Measurements from ENCODE around the gene LGR5. TPM values are rescaled to one million over a fixed set of nuclear protein-coding genes. Genes with fewer than 3 reads are reported as not detected.

LGR5 gene
- total RNA-seq, 1 experiment from 2014 or later: not detected

DNA sequence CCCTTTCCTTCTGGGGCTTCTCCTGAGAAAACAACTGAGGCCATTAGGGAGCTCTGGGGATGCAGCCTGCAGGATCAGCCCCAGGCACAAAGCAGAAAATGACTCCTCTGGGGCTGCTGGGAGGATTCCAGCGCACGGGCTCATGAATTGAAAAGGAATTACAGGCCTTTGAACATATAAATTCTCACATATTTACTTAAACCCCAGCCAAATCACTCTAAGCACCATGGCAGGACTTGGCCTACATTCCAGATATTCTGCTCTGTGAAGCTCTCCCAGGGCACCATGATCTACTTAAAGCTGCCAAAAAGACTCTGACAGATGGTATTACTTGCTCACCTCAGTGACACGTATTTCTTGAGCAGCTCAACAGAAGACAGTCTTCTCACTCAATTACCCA, 136.9 kb downstream of the LGR5 start:
- Histone ChIP-seq H3K9me3 (ENCODE audit: control insufficient read depth in 1 of 2, insufficient read depth in 1 of 2, low read depth in 1 of 2, low read length in 2 of 2) (no peaks in the 10 kb centered on the region), H3K27ac (ENCODE audit: low read depth, low read length) (no peak overlapping the region), H3K4me3 (replicated peaks in 1 of 2; ENCODE audit: low read depth in 1 of 2, low read length in 2 of 2) (no peak overlapping the region), H3K9ac (ENCODE audit: low read length) (no peak overlapping the region), H3K4me1 (ENCODE audit: control insufficient read depth in 1 of 2, insufficient read depth in 2 of 2, low read length in 2 of 2) (no peaks in the 10 kb centered on the region), H3K36me3 (ENCODE audit: control insufficient read depth in 1 of 2, insufficient read depth in 2 of 2, low read length in 2 of 2) (no peaks in the 10 kb centered on the region), H3K27me3 (ENCODE audit: insufficient read depth, low read length) (no peaks in the 10 kb centered on the region), H4K20me1 (ENCODE audit: insufficient read depth) (no peaks in the 10 kb centered on the region), H2AFZ (ENCODE audit: low read depth, low read length, poor library complexity, severe bottlenecking) (no peak overlapping the region), H3K79me2 (ENCODE audit: insufficient read depth, low read length) (no peaks in the 10 kb centered on the region), H3K4me2 (ENCODE audit: low read length) (no peak overlapping the region), H3K9me2 (ENCODE audit: insufficient read depth) (no peaks in the 10 kb centered on the region)
- intact Hi-C loops (cut with micrococcal nuclease): no loop called here
- ATAC-seq (no peak), DNase-seq (ENCODE audit: low read depth, low spot score) (no peak)
- ChIA-PET RAD21 (ENCODE audit: low non-redundant PET in 1 of 2, low total read pairs in 2 of 2, uncharacterized antibody in 2 of 2, unreplicated experiment in 2 of 2) (interaction anchor here in 1 of 2 experiments (0.6 kb wide), 1 partner anchor 358 kb away, joined by 3 read pairs; no protein-coding TSS in a partner anchor), CTCF (no interaction called here), POLR2A (no interaction called here)
- TF ChIP-seq, protein P1, sequence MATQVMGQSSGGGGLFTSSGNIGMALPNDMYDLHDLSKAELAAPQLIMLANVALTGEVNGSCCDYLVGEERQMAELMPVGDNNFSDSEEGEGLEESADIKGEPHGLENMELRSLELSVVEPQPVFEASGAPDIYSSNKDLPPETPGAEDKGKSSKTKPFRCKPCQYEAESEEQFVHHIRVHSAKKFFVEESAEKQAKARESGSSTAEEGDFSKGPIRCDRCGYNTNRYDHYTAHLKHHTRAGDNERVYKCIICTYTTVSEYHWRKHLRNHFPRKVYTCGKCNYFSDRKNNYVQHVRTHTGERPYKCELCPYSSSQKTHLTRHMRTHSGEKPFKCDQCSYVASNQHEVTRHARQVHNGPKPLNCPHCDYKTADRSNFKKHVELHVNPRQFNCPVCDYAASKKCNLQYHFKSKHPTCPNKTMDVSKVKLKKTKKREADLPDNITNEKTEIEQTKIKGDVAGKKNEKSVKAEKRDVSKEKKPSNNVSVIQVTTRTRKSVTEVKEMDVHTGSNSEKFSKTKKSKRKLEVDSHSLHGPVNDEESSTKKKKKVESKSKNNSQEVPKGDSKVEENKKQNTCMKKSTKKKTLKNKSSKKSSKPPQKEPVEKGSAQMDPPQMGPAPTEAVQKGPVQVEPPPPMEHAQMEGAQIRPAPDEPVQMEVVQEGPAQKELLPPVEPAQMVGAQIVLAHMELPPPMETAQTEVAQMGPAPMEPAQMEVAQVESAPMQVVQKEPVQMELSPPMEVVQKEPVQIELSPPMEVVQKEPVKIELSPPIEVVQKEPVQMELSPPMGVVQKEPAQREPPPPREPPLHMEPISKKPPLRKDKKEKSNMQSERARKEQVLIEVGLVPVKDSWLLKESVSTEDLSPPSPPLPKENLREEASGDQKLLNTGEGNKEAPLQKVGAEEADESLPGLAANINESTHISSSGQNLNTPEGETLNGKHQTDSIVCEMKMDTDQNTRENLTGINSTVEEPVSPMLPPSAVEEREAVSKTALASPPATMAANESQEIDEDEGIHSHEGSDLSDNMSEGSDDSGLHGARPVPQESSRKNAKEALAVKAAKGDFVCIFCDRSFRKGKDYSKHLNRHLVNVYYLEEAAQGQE (IDR thresholded peaks at IDR 0.05; ENCODE audit: low read depth): no peak
- no peak for TF ChIP-seq RAD21 (IDR thresholded peaks at IDR 0.05; ENCODE audit: low read depth)
- BruUV-seq (replicated peaks): no TSS peak

DNA sequence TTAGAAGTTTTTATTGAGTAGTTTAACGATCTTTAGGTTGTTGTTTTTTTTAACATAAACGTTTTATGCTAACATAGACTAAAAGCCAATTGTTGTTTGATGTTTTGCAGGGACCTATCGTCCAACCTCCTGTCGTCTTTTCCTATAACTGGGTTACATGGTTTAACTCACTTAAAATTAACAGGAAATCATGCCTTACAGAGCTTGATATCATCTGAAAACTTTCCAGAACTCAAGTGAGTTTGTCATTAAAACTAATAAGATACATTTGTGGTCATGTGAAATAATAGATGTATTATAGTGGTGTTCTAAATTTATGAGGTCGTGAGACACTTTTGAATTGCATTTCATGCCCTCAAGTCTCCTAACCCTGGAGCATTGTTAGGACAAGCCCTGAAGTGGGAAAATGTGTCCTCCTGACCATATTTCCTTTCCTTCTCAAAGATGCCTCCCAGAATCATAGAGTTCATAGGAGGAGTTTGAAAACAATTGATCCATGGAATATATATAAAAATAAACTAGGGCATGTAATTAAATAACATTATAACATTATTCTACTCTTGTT, 139.2 kb downstream of the LGR5 start:
- Histone ChIP-seq H3K9me2 (ENCODE audit: insufficient read depth) (no peaks in the 10 kb centered on the region), H2AFZ (ENCODE audit: low read depth, low read length, poor library complexity, severe bottlenecking) (no peak overlapping the region), H3K27ac (ENCODE audit: low read depth, low read length) (no peak overlapping the region), H3K4me3 (replicated peaks in 1 of 2; ENCODE audit: low read depth in 1 of 2, low read length in 2 of 2) (no peak overlapping the region), H3K36me3 (ENCODE audit: control insufficient read depth in 1 of 2, insufficient read depth in 2 of 2, low read length in 2 of 2) (no peaks in the 10 kb centered on the region), H3K27me3 (ENCODE audit: insufficient read depth, low read length) (no peaks in the 10 kb centered on the region), H3K79me2 (ENCODE audit: insufficient read depth, low read length) (no peaks in the 10 kb centered on the region), H3K4me1 (ENCODE audit: control insufficient read depth in 1 of 2, insufficient read depth in 2 of 2, low read length in 2 of 2) (no peaks in the 10 kb centered on the region), H3K9me3 (ENCODE audit: control insufficient read depth in 1 of 2, insufficient read depth in 1 of 2, low read depth in 1 of 2, low read length in 2 of 2) (no peaks in the 10 kb centered on the region), H4K20me1 (ENCODE audit: insufficient read depth) (no peaks in the 10 kb centered on the region), H3K4me2 (ENCODE audit: low read length) (no peak overlapping the region), H3K9ac (ENCODE audit: low read length) (no peak overlapping the region)
- ChIA-PET CTCF (no interaction called here), RAD21 (ENCODE audit: low non-redundant PET in 1 of 2, low total read pairs in 2 of 2, uncharacterized antibody in 2 of 2, unreplicated experiment in 2 of 2) (no interaction called here), POLR2A (no interaction called here)
- no peak for ATAC-seq
- intact Hi-C loops (cut with micrococcal nuclease): no loop called here
- no TSS peak for BruUV-seq (replicated peaks)
- no peak for DNase-seq (ENCODE audit: low read depth, low spot score)
- no peak for TF ChIP-seq YY1 (IDR thresholded peaks at IDR 0.05; ENCODE audit: extremely low read depth, insufficient replicate concordance, low read depth, low read length)
- TF ChIP-seq RAD21 (IDR thresholded peaks at IDR 0.05; ENCODE audit: low read depth): no peak
- TF ChIP-seq POLR2A (IDR thresholded peaks at IDR 0.05; ENCODE audit: borderline replicate concordance, extremely low read depth, insufficient read depth, insufficient read length): no peak
- TF ChIP-seq, protein P2, sequence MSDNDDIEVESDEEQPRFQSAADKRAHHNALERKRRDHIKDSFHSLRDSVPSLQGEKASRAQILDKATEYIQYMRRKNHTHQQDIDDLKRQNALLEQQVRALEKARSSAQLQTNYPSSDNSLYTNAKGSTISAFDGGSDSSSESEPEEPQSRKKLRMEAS (IDR thresholded peaks at IDR 0.05): no peak
- no peak for TF ChIP-seq POLR2AphosphoS5 (IDR thresholded peaks at IDR 0.05; ENCODE audit: low read depth, low read length)
- no peak for TF ChIP-seq CEBPB (IDR thresholded peaks at IDR 0.05; ENCODE audit: low read depth)
- no peak for TF ChIP-seq SP1 (IDR thresholded peaks at IDR 0.05; ENCODE audit: low read depth)
- TF ChIP-seq SIN3A (IDR thresholded peaks at IDR 0.05; ENCODE audit: low read depth): no peak
- no peak for TF ChIP-seq ZNF274 (IDR thresholded peaks at IDR 0.05; ENCODE audit: low read depth, low read length)
- TF ChIP-seq, protein P3, sequence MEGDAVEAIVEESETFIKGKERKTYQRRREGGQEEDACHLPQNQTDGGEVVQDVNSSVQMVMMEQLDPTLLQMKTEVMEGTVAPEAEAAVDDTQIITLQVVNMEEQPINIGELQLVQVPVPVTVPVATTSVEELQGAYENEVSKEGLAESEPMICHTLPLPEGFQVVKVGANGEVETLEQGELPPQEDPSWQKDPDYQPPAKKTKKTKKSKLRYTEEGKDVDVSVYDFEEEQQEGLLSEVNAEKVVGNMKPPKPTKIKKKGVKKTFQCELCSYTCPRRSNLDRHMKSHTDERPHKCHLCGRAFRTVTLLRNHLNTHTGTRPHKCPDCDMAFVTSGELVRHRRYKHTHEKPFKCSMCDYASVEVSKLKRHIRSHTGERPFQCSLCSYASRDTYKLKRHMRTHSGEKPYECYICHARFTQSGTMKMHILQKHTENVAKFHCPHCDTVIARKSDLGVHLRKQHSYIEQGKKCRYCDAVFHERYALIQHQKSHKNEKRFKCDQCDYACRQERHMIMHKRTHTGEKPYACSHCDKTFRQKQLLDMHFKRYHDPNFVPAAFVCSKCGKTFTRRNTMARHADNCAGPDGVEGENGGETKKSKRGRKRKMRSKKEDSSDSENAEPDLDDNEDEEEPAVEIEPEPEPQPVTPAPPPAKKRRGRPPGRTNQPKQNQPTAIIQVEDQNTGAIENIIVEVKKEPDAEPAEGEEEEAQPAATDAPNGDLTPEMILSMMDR (IDR thresholded peaks at IDR 0.05 in 2 of 3, conservative IDR thresholded peaks at IDR 0.05 in 1 of 3; ENCODE audit: borderline replicate concordance in 1 of 3, insufficient read depth in 1 of 3, low read depth in 2 of 3, low read length in 2 of 3): no peak
- no peak for TF ChIP-seq EZH2 (IDR thresholded peaks at IDR 0.05)
- no peak for TF ChIP-seq TCF7L2 (IDR thresholded peaks at IDR 0.05; ENCODE audit: borderline replicate concordance, extremely low read depth, insufficient read depth, insufficient read length)
- TF ChIP-seq CBX3 (IDR thresholded peaks at IDR 0.05; ENCODE audit: low read depth): no peak
